IMR-90 (cell line): ENCODE measurements around the gene NLGN3. TPM values are rescaled to one million over a fixed set of nuclear protein-coding genes. Genes with fewer than 3 reads are reported as not detected.

Source experiments
- ATAC-seq: fragments of 200-7000 bp; cut with Tn5 transposase; 2 replicates; pipeline ENCODE4 v1.9.1; 2020; ENCODE audit warnings: low read depth, mild to moderate bottlenecking, moderate library complexity
- BruUV-seq: library from RNA; stranded (reverse); fragments of 400-500 nt; replicated peaks from 2 replicates; lab custom pipeline; 2021; lab: Mats Ljungman, UMichigan
- CTCF ChIA-PET: fragments of 300-600 bp; formaldehyde crosslinking; extraction: SDS; loops from one replicate; lab custom pipeline; 2021; ENCODE audit warnings: antibody characterized with exemption; lab: Yijun Ruan, JAX
- POLR2A ChIA-PET: fragments of 300-600 bp; sonication (Branson Sonifier 250); formaldehyde crosslinking; loops from one replicate; lab custom pipeline; 2022; ENCODE audit warnings: antibody characterized with exemption; ENCODE audit not compliant: unreplicated experiment; lab: Charles Lee
- DNase-seq: peaks from one replicate; pipeline ENCODE4 v3.0.0; 2013
- H2AFZ ChIP-seq: replicated peaks from 2 replicates; pipeline ENCODE3; 2013; ENCODE audit warnings: low read length, mild to moderate bottlenecking; ENCODE audit not compliant: poor library complexity
- H2AK5ac ChIP-seq: 2 replicates; pipeline ENCODE4 v1.6.1; 2013; ENCODE audit warnings: low read depth, low read length, inconsistent platforms
- H2AK9ac ChIP-seq: replicated peaks from 2 replicates; pipeline ENCODE3; 2013; ENCODE audit warnings: mild to moderate bottlenecking, low read depth, low read length, moderate library complexity; ENCODE audit not compliant: poor library complexity
- H2BK120ac ChIP-seq: 2 replicates; pipeline ENCODE4 v1.6.1; 2013; ENCODE audit warnings: low read depth, low read length, inconsistent platforms
- H2BK15ac ChIP-seq: 3 replicates; pipeline ENCODE4 v1.6.1; 2013; ENCODE audit warnings: low read depth, low read length, inconsistent platforms
- H2BK20ac ChIP-seq: 2 replicates; pipeline ENCODE4 v1.6.1; 2013; ENCODE audit warnings: low read depth, mild to moderate bottlenecking, inconsistent platforms, low read length, moderate library complexity
- H2BK5ac ChIP-seq: 2 replicates; pipeline ENCODE4 v1.6.1; 2013; ENCODE audit warnings: mild to moderate bottlenecking, low read depth, low read length, inconsistent platforms; ENCODE audit not compliant: poor library complexity, severe bottlenecking
- H3K14ac ChIP-seq: replicated peaks from 2 replicates; pipeline ENCODE4 v1.6.1; 2013; ENCODE audit warnings: low read depth, low read length, inconsistent platforms
- H3K18ac ChIP-seq: 2 replicates; pipeline ENCODE4 v1.6.1; 2013; ENCODE audit warnings: low read depth, low read length, control low read depth
- H3K23ac ChIP-seq: 2 replicates; pipeline ENCODE4 v1.6.1; 2013; ENCODE audit warnings: low read depth, low read length, inconsistent platforms
- H3K27ac ChIP-seq: 2 replicates; pipeline ENCODE4 v1.5.1; 2013; ENCODE audit warnings: mild to moderate bottlenecking, control low read depth, low read length; ENCODE audit not compliant: insufficient read depth
- H3K27me3 ChIP-seq: 2 replicates; pipeline ENCODE4 v1.6.1; 2013; ENCODE audit warnings: low read length; ENCODE audit not compliant: control insufficient read depth, insufficient read depth
- H3K36me3 ChIP-seq: 2 replicates; pipeline ENCODE4 v1.6.1; 2013; ENCODE audit warnings: low read length, mixed read lengths; ENCODE audit not compliant: control insufficient read depth, insufficient read depth
- H3K4ac ChIP-seq: 2 replicates; pipeline ENCODE4 v1.6.1; 2013; ENCODE audit warnings: low read depth, low read length, inconsistent platforms
- H3K4me1 ChIP-seq: 2 replicates; pipeline ENCODE4 v1.6.1; 2013; ENCODE audit warnings: low read length, mixed read lengths; ENCODE audit not compliant: control insufficient read depth, insufficient read depth
- H3K4me2 ChIP-seq: 2 replicates; pipeline ENCODE4 v1.6.1; 2013; ENCODE audit warnings: low read depth, mild to moderate bottlenecking, control low read depth, low read length, moderate library complexity
- H3K4me3 ChIP-seq: 2 replicates; pipeline ENCODE4 v1.5.1; 2013; ENCODE audit warnings: low read depth, mild to moderate bottlenecking, control low read depth, low read length, moderate library complexity; ENCODE audit not compliant: insufficient read depth
- H3K56ac ChIP-seq: 2 replicates; pipeline ENCODE4 v1.6.1; 2013; ENCODE audit warnings: low read length, inconsistent platforms; ENCODE audit not compliant: insufficient read depth; ENCODE audit errors: extremely low read depth
- H3K79me1 ChIP-seq, 2 experiments: 2 replicates each; pipeline ENCODE4 v1.6.1; 2013; ENCODE audit warnings: low read length in 2 of 2, inconsistent platforms in 1 of 2, low read depth in 1 of 2
- H3K9ac ChIP-seq: 2 replicates; pipeline ENCODE4 v1.6.1; 2013; ENCODE audit warnings: low read depth, low read length, control low read depth
- H3K9me1 ChIP-seq: 2 replicates; pipeline ENCODE4 v1.6.1; 2013; ENCODE audit warnings: low read length, inconsistent platforms; ENCODE audit not compliant: insufficient read depth
- H3K9me3 ChIP-seq: 2 replicates; pipeline ENCODE4 v1.6.1; 2013; ENCODE audit warnings: low read length; ENCODE audit not compliant: control insufficient read depth, insufficient read depth
- H4K20me1 ChIP-seq: 2 replicates; pipeline ENCODE4 v1.6.1; 2013; ENCODE audit warnings: low read length, inconsistent platforms; ENCODE audit not compliant: insufficient read depth
- H4K5ac ChIP-seq: 2 replicates; pipeline ENCODE4 v1.6.1; 2013; ENCODE audit warnings: mild to moderate bottlenecking, low read depth, low read length, control low read depth
- H4K8ac ChIP-seq, 2 experiments: 2 replicates each; pipeline ENCODE4 v1.6.1; 2013; ENCODE audit warnings: low read depth in 2 of 2, low read length in 2 of 2, control low read depth in 1 of 2, inconsistent platforms in 1 of 2
- H4K91ac ChIP-seq: 2 replicates; pipeline ENCODE4 v1.6.1; 2013; ENCODE audit warnings: low read depth, low read length, inconsistent platforms; ENCODE audit not compliant: insufficient read depth
- BHLHE40 ChIP-seq: fragments of 150-350 bp; IDR thresholded peaks from 2 replicates; pipeline ENCODE4 v1.6.1; 2016; ENCODE audit warnings: mild to moderate bottlenecking, low read depth, low read length
- CEBPB ChIP-seq: IDR thresholded peaks from 2 replicates; pipeline ENCODE4 v1.6.1; 2012; ENCODE audit warnings: low read depth, low read length, improper control_type of control experiment
- CHD1 ChIP-seq: IDR thresholded peaks from 2 replicates; pipeline ENCODE4 v1.6.1; 2012; ENCODE audit warnings: low read depth, low read length, improper control_type of control experiment
- MAFK ChIP-seq: IDR thresholded peaks from 2 replicates; pipeline ENCODE4 v1.6.1; 2012; ENCODE audit warnings: low read depth, low read length, improper control_type of control experiment
- MAZ ChIP-seq: IDR thresholded peaks from 2 replicates; pipeline ENCODE4 v1.6.1; 2012; ENCODE audit warnings: low read depth, mild to moderate bottlenecking, low read length, improper control_type of control experiment, moderate library complexity, borderline replicate concordance
- MXI1 ChIP-seq: IDR thresholded peaks from 2 replicates; pipeline ENCODE4 v1.6.1; 2012; ENCODE audit warnings: low read depth, mild to moderate bottlenecking, low read length, moderate library complexity, borderline replicate concordance
- POLR2A ChIP-seq: IDR thresholded peaks from 2 replicates; pipeline ENCODE4 v1.6.1; 2012; ENCODE audit warnings: mild to moderate bottlenecking, low read depth, low read length
- RAD21 ChIP-seq: IDR thresholded peaks from 2 replicates; pipeline ENCODE4 v1.6.1; 2012; ENCODE audit warnings: low read length, improper control_type of control experiment
- RCOR1 ChIP-seq: IDR thresholded peaks from 2 replicates; pipeline ENCODE4 v1.6.1; 2012; ENCODE audit warnings: mild to moderate bottlenecking, low read length, improper control_type of control experiment; ENCODE audit not compliant: insufficient replicate concordance
- RFX5 ChIP-seq: IDR thresholded peaks from 2 replicates; pipeline ENCODE4 v1.8.0; 2012; ENCODE audit warnings: low read depth, mild to moderate bottlenecking, low read length, moderate library complexity
- SMC3 ChIP-seq: fragments of 150-350 bp; IDR thresholded peaks from 2 replicates; pipeline ENCODE4 v1.6.1; 2016; ENCODE audit warnings: low read depth, mild to moderate bottlenecking, antibody characterized with exemption, low read length, moderate library complexity
- WGBS, 2 experiments: methylation state at CpG; one replicate each; pipeline versions ENCODE4 v1.1.5 to v1.1.7; 2013; ENCODE audit warnings: missing lambda C conversion rate in 2 of 2; ENCODE audit not compliant: insufficient read length in 1 of 2; ENCODE audit errors: extremely low coverage in 2 of 2; 5-methylcytosine and 5-hydroxymethylcytosine counted together
- dilution Hi-C: fragments of 300-500 bp; cut with HindIII; formaldehyde crosslinking; loops from one replicate; pipeline ENCODE4 v1.14.3; 2018; ENCODE audit warnings: low sequenced_read_pairs; ENCODE audit not compliant: unreplicated experiment
- in situ Hi-C: fragments of 300-500 bp; cut with MboI; formaldehyde crosslinking; loops from 3 replicates; pipeline ENCODE4 v1.14.3; 2019; ENCODE audit warnings: low sequenced_read_pairs, inconsistent platforms, mixed read lengths
- intact Hi-C: fragments of 100-400 bp; cut with micrococcal nuclease; formaldehyde crosslinking; loops from 2 replicates; pipeline ENCODE4 v1.10.0; 2022
- polyA plus RNA-seq, 3 experiments: library from polyadenylated mRNA; depleted of rRNA; stranded (reverse); fragments of >200 nt; gene quantifications; 2 replicates each; pipeline ENCODE4 v1.2.3, GENCODE V29; 2012; ENCODE audit warnings: low replicate concordance in 1 of 3
- total RNA-seq: library from RNA; depleted of rRNA; stranded (reverse); fragments of >200 nt; gene quantifications from 2 replicates; pipeline ENCODE4 v1.2.3, GENCODE V29; 2012
- TF ChIP-seq, protein P1 (sequence below): fragments of 150-350 bp; IDR thresholded peaks from 2 replicates; pipeline ENCODE4 v1.6.1; 2016; ENCODE audit warnings: low read depth, mild to moderate bottlenecking, low read length, moderate library complexity, borderline replicate concordance
- TF ChIP-seq, protein P2 (sequence below): fragments of 150-350 bp; IDR thresholded peaks from 2 replicates; pipeline ENCODE4 v1.6.1; 2017; ENCODE audit warnings: mild to moderate bottlenecking, antibody characterized with exemption, low read length, low read depth
- TF ChIP-seq, protein P3 (sequence below): conservative IDR thresholded peaks from 2 replicates; pipeline ENCODE4 v1.5.1; 2012; ENCODE audit warnings: mild to moderate bottlenecking, low read depth, low read length, improper control_type of control experiment

NLGN3 gene
- total and polyA plus RNA-seq, 2 of the 4 experiments (the other 2 are of a cell fraction) = 0.18 to 0.39 TPM

DNA sequence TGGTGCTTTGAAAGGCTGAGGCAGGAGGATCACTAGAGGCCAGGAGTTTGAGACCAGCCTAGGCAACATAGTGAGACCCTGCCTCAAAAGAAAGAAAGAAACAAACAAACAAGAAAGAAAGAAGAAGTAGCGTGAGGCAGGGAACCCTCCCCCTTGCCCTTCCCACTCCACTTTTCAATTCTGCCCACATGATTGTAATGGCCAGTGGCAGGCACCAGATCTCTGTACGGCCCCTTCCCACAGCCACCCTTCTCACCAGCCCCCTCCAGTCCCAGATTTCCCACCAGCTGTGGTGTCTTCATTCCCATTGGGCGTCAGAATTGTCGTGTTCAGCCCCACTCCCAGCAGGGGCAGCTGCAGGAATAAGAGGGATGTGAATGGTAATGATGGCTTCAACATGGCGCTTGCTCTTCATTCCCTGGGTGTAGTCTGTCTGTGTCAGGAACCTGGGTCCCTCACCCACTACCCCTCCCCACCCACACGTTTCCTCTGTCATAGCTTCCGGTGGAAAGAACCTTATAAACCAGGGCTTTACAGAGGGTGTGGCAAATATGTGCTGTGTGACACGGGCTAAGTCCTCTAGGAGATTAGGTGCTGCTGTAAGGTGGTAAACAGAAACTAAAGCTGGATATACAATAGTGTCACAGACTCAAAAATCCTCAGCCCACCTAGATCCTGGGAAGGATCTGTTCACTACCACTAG lies 33.3 kb upstream of the NLGN3 start, which contains the start of gene IL2RG:
Gene IL2RG, minus strand, starts transcription at position 437 of the 703 bp plus-strand sequence. Its CDS starts 38 bp downstream, at position 399.
- H3K23ac ChIP-seq = no peak within 1 kb of the TSS
- no peak within 1 kb of the TSS for H3K56ac ChIP-seq
- H4K91ac ChIP-seq = no peak within 1 kb of the TSS
- H3K14ac ChIP-seq = no peak within 1 kb of the TSS
- TF ChIP-seq CEBPB (no peak), POLR2A (no peak), MAZ (no peak), RFX5 (no peak), MAFK (no peak), CHD1 (no peak), BHLHE40 (no peak), MXI1 (no peak), RAD21 (no peak), SMC3 (no peak), RCOR1 (no peak)
- TF ChIP-seq, protein P1, sequence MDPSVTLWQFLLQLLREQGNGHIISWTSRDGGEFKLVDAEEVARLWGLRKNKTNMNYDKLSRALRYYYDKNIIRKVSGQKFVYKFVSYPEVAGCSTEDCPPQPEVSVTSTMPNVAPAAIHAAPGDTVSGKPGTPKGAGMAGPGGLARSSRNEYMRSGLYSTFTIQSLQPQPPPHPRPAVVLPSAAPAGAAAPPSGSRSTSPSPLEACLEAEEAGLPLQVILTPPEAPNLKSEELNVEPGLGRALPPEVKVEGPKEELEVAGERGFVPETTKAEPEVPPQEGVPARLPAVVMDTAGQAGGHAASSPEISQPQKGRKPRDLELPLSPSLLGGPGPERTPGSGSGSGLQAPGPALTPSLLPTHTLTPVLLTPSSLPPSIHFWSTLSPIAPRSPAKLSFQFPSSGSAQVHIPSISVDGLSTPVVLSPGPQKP = no peak
- TF ChIP-seq, protein P2, sequence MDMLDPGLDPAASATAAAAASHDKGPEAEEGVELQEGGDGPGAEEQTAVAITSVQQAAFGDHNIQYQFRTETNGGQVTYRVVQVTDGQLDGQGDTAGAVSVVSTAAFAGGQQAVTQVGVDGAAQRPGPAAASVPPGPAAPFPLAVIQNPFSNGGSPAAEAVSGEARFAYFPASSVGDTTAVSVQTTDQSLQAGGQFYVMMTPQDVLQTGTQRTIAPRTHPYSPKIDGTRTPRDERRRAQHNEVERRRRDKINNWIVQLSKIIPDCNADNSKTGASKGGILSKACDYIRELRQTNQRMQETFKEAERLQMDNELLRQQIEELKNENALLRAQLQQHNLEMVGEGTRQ = no peak
- TF ChIP-seq, protein P3, sequence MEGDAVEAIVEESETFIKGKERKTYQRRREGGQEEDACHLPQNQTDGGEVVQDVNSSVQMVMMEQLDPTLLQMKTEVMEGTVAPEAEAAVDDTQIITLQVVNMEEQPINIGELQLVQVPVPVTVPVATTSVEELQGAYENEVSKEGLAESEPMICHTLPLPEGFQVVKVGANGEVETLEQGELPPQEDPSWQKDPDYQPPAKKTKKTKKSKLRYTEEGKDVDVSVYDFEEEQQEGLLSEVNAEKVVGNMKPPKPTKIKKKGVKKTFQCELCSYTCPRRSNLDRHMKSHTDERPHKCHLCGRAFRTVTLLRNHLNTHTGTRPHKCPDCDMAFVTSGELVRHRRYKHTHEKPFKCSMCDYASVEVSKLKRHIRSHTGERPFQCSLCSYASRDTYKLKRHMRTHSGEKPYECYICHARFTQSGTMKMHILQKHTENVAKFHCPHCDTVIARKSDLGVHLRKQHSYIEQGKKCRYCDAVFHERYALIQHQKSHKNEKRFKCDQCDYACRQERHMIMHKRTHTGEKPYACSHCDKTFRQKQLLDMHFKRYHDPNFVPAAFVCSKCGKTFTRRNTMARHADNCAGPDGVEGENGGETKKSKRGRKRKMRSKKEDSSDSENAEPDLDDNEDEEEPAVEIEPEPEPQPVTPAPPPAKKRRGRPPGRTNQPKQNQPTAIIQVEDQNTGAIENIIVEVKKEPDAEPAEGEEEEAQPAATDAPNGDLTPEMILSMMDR = no peak
- no peak within 1 kb of the TSS for H3K27ac ChIP-seq
- H3K4me3 ChIP-seq = no peak within 1 kb of the TSS
- H3K36me3 ChIP-seq = no peaks in the 10 kb centered on the region
- H4K5ac ChIP-seq = no peak within 1 kb of the TSS
- no peak within 1 kb of the TSS for H2AK5ac ChIP-seq
- no TSS peak for BruUV-seq
- H3K9me1 ChIP-seq = no peaks in the 10 kb centered on the region
- H3K4ac ChIP-seq = no peak within 1 kb of the TSS
- H2BK120ac ChIP-seq = no peak within 1 kb of the TSS
- H2BK15ac ChIP-seq = no peak within 1 kb of the TSS
- H3K9me3 ChIP-seq = no peaks in the 10 kb centered on the region
- whole genome bisulfite sequencing, 2 experiments = no CpG with 5 or more reads among the region's 8 CpGs
- H3K18ac ChIP-seq = no peak within 1 kb of the TSS
- dilution Hi-C loops = no loop called here
- in situ Hi-C loops = no loop called here
- CTCF ChIA-PET = no interaction called here
- no peaks in the 10 kb centered on the region for H3K79me1 ChIP-seq
- POLR2A ChIA-PET = no interaction called here
- intact Hi-C loops = no loop called here
- peaks cover 24% of the 10 kb centered on the region for H3K27me3 ChIP-seq
- no peak for ATAC-seq
- no peak within 1 kb of the TSS for H2BK5ac ChIP-seq
- H3K4me1 ChIP-seq = no peaks in the 10 kb centered on the region
- H3K4me2 ChIP-seq = no peak within 1 kb of the TSS
- no peak within 1 kb of the TSS for H2BK20ac ChIP-seq
- no peak within 1 kb of the TSS for H3K9ac ChIP-seq
- H4K8ac ChIP-seq = no peak within 1 kb of the TSS
- H2AFZ ChIP-seq = peak within 1 kb of the TSS; percentile 33
- no peak for DNase-seq
- H4K20me1 ChIP-seq = no peaks in the 10 kb centered on the region
- no peak within 1 kb of the TSS for H2AK9ac ChIP-seq
